GM21447 (cell line): ENCODE data around the gene KBTBD3.
"Not testable (repeated sequence)": the region's sequence is repeated elsewhere in the genome, so short reads cannot be mapped to it uniquely, and the experiment has no call there.

ENCODE experiments used
- ATAC-seq: cut with Tn5 transposase; IDR thresholded peaks from one replicate; pipeline ENCODE4 v1.9.1; 2021; ENCODE audit not compliant: unreplicated experiment

The KBTBD3 gene

GRCh38 chr11:106061954-106062949 is 14.9 kb downstream of the KBTBD3 start:
- ATAC-seq = peak; percentile 63

GRCh38 chr11:106061249-106061784 is 15.8 kb downstream of the KBTBD3 start:
- ATAC-seq = no peak

- no peak for ATAC-seq
Observed at GRCh38 chr11:106059617-106060016, 17.5 kb downstream of the KBTBD3 start.

GRCh38 chr11:106058377-106058776 is 18.8 kb downstream of the KBTBD3 start:
- not testable (repeated sequence) for ATAC-seq

GRCh38 chr11:106051103-106051502 is 26.0 kb downstream of the KBTBD3 start:
- ATAC-seq = no peak

GRCh38 chr11:106049727-106050476 is 27.2 kb downstream of the KBTBD3 start:
- no peak for ATAC-seq

GRCh38 chr11:106047631-106048030 is 29.5 kb downstream of the KBTBD3 start:
- no peak for ATAC-seq

- no peak for ATAC-seq
Observed at GRCh38 chr11:106043540-106043939, 33.6 kb downstream of the KBTBD3 start.

- no peak for ATAC-seq
Observed at GRCh38 chr11:106032861-106033260, 44.3 kb downstream of the KBTBD3 start.

- ATAC-seq = no peak
Observed at GRCh38 chr11:106031936-106032335, 45.2 kb downstream of the KBTBD3 start.

GRCh38 chr11:106031202-106031810 is 45.8 kb downstream of the KBTBD3 start:
- ATAC-seq = peak; percentile 66

- no peak for ATAC-seq
Observed at GRCh38 chr11:106030609-106031008, 46.5 kb downstream of the KBTBD3 start.

GRCh38 chr11:106022795-106023275 is 54.3 kb downstream of the KBTBD3 start:
- no peak for ATAC-seq

- peak; percentile 97 for ATAC-seq
Observed at GRCh38 chr11:106021967-106022794, 55.0 kb downstream of the KBTBD3 start, which contains the start of gene MSANTD4. MSANTD4 (minus strand) TSS chr11:106022240; CDS start chr11:106010917, 11,323 bp downstream.

GRCh38 chr11:106021181-106021966 is 55.8 kb downstream of the KBTBD3 start:
- ATAC-seq = peak; percentile 17

- no peak for ATAC-seq
Observed at GRCh38 chr11:106017093-106017492, 60.1 kb downstream of the KBTBD3 start.

GRCh38 chr11:106015066-106015465 is 62.1 kb downstream of the KBTBD3 start:
- ATAC-seq = no peak

GRCh38 chr11:106014620-106015019 is 62.5 kb downstream of the KBTBD3 start:
- ATAC-seq = no peak

- ATAC-seq = no peak
Observed at GRCh38 chr11:106014035-106014434, 63.1 kb downstream of the KBTBD3 start.
